Tibial nerve (tissue), 4 donors: Measurements from ENCODE around the gene DDX17.

Source experiments
- CTCF ChIP-seq, 5 experiments: fragments of 200-600 bp in 3 of 5; fragments of 450-650 bp in 2 of 5; sonication (generic) in 3 of 5; IDR thresholded peaks; one replicate each; pipeline ENCODE4 v1.5.1; 2016 to 2019; ENCODE audit warnings: antibody characterized with exemption in 5 of 5, mild to moderate bottlenecking in 3 of 5, moderate library complexity in 2 of 5
- EP300 ChIP-seq, 2 donors: sonication (generic); formaldehyde crosslinking; IDR thresholded peaks; one replicate each; pipeline ENCODE4 v1.6.1; 2017; ENCODE audit warnings: antibody characterized with exemption in 2 of 2, mild to moderate bottlenecking in 1 of 2
- POLR2A ChIP-seq, 2 donors: fragments of 450-650 bp; IDR thresholded peaks; one replicate each; pipeline ENCODE4 v1.6.1; 2017; ENCODE audit warnings: antibody characterized with exemption in 2 of 2, mild to moderate bottlenecking in 2 of 2, moderate library complexity in 2 of 2

GRCh38 chr22:38479096-38479837, 26.8 kb downstream of the DDX17 start:
- TF ChIP-seq CTCF (IDR thresholded peaks at IDR 0.05) (no peak), EP300 (IDR thresholded peaks at IDR 0.05) (no peak), POLR2A (IDR thresholded peaks at IDR 0.05) (no peak)
